Small intestine (tissue), 7 donors: ENCODE data around the gene RPS6KA3. TPM values are rescaled to one million over a fixed set of nuclear protein-coding genes. Genes with fewer than 3 reads are reported as not detected.
"Not testable (repeated sequence)": the region's sequence is repeated elsewhere in the genome, so short reads cannot be mapped to it uniquely, and the experiment has no call there.

Experiments used
- DNase-seq, 2 donors: peaks; one replicate each; pipeline versions ENCODE4 v3.0.0 to v3.0.0-alpha.2; 2013
- FAIRE-seq: peaks from 2 replicates; lab custom pipeline; 2012; peaks lifted over from hg19 to GRCh38; lab: Jason Lieb, UNC
- H3K27ac ChIP-seq, 3 donors: one replicate each; pipeline ENCODE4 v1.5.1; 2013; ENCODE audit warnings: low read length in 2 of 3, mild to moderate bottlenecking in 2 of 3, control low read depth in 1 of 3, inconsistent platforms in 1 of 3, low read depth in 1 of 3, moderate library complexity in 1 of 3
- H3K27me3 ChIP-seq, 3 donors: one replicate each; pipeline ENCODE4 v1.6.1; 2013; ENCODE audit warnings: low read length in 3 of 3, inconsistent platforms in 1 of 3; ENCODE audit not compliant: control insufficient read depth in 3 of 3, insufficient read depth in 3 of 3
- H3K36me3 ChIP-seq, 3 donors: one replicate each; pipeline ENCODE4 v1.6.1; 2013; ENCODE audit warnings: low read length in 3 of 3, inconsistent platforms in 1 of 3, low read depth in 1 of 3, mild to moderate bottlenecking in 1 of 3, moderate library complexity in 1 of 3; ENCODE audit not compliant: control insufficient read depth in 3 of 3, insufficient read depth in 2 of 3
- H3K4me1 ChIP-seq, 3 donors: one replicate each; pipeline ENCODE4 v1.6.1; 2013; ENCODE audit warnings: low read length in 2 of 3, inconsistent platforms in 1 of 3, low read depth in 1 of 3, mild to moderate bottlenecking in 1 of 3, moderate library complexity in 1 of 3; ENCODE audit not compliant: control insufficient read depth in 3 of 3, insufficient read depth in 2 of 3
- H3K4me3 ChIP-seq, 3 donors: one replicate each; pipeline ENCODE4 v1.5.1; 2013; ENCODE audit warnings: low read length in 3 of 3, control low read depth in 1 of 3, inconsistent platforms in 1 of 3, low read depth in 1 of 3, mild to moderate bottlenecking in 1 of 3, moderate library complexity in 1 of 3
- H3K9me3 ChIP-seq, 2 donors: one replicate each; pipeline ENCODE4 v1.6.1; 2013; ENCODE audit warnings: low read depth in 1 of 2, low read length in 1 of 2; ENCODE audit not compliant: control insufficient read depth in 2 of 2, insufficient read depth in 1 of 2
- WGBS, 3 donors: extraction: QIAGEN DNeasy Blood & Tissue Kit; methylation state at CpG; one replicate each; pipeline ENCODE4 v1.1.7; 2013; 5-methylcytosine and 5-hydroxymethylcytosine counted together
- polyA plus RNA-seq, 4 donors: library from polyadenylated mRNA; stranded (reverse) in 3 of 4; unstranded in 1 of 4; fragments of 200-250 nt in 3 of 4; fragments of 120-200 nt in 1 of 4; gene quantifications; one replicate each; pipeline versions ENCODE4 v1.2.1 to v1.2.3, GENCODE V29; 2013
- donor health status: healthy with polysubstance abuse.
- donor health status: control.
- donor health status: control.
- donor health status: Bipolar disorder and iron deficiency.
- donor health status: healthy.

The RPS6KA3 gene
- polyA plus RNA-seq, 4 donors: 11.1 to 55.5 (median 16.6) TPM

DNA sequence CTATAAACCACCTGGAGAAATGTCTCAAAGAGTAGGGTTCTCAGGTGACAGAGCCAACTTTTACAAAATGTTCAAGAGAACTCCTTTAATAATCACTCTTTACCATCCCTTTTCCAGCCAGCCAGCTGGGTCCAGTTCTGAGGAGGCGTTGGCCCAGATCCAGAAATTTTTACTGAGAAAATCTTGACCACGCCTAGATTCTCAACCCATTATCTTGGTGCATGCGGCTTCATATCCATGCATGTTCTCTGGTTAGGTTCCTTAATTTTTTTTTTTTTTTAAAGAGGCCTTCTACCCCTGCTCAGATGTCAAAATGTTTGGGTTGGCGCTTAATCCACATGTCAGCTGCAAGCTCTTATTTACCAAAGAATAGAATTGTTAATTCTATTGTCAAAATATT lies 138.0 kb downstream of the RPS6KA3 start:
- DNase-seq (no peak), FAIRE-seq (no peak)
- H3K9me3 ChIP-seq: no peaks in the 10 kb centered on the region
- H3K4me1 ChIP-seq: peaks cover 0 to 2% (median 0%) of the 10 kb centered on the region in 3 donors
- H3K27me3 ChIP-seq: no peaks in the 10 kb centered on the region
- no peak overlapping the region for H3K4me3 ChIP-seq
- H3K36me3 ChIP-seq: peaks cover 0 to 11% (median 3%) of the 10 kb centered on the region in 3 donors
- 60 to 74% (median 61%) methylated on average over 4 of the region's 4 CpGs for WGBS, 3 donors
- H3K27ac ChIP-seq: no peak overlapping the region

DNA sequence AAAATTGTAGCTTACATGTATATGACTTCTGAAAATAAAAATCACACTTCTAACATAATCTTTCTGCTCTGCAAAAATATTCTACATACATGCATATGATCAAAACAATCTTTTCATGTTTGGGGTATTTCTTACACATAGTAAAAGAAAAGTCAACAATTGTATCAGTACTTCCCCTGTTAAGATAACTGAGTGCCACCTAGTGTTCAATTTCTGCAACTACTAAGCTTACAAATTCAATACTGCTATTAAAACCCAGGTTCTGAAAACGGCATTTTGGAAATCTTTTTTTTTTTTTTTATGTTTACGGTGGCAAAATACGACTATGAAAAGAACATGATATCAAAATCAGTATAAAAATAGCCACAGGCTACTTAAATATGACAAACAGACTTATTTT lies 139.3 kb downstream of the RPS6KA3 start:
- H3K9me3 ChIP-seq, H3K36me3 ChIP-seq, DNase-seq, H3K4me3 ChIP-seq, H3K4me1 ChIP-seq, H3K27ac ChIP-seq, H3K27me3 ChIP-seq: not testable (repeated sequence)
- FAIRE-seq: peak; percentile 99
- WGBS, 3 donors: 0 to 9% (median 3%) methylated on average over 3 of the region's 3 CpGs

DNA sequence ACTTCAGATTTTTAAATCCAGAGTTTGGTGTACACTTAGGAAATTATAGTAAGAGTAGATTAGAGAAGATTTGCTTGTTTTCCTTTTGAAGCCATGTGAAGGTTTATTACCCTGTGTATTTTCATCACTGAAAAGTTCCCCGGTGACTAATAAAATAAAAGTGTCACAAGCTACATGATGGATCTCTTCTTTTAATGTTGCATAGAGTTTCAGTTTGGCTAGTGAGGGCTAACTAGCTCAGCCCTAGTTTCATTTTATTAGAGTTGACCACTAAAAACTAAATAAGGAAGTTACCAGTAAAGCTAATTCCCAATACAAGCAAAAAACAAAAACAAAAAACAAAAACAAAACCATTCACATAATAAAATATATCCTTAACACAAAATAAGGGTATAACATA lies 139.9 kb downstream of the RPS6KA3 start:
- WGBS, 3 donors: 33 to 54% (median 33%) methylated on average over 1 of the region's 1 CpG
- not testable (repeated sequence) for FAIRE-seq, H3K9me3 ChIP-seq, H3K27me3 ChIP-seq, H3K4me1 ChIP-seq, DNase-seq, H3K4me3 ChIP-seq, H3K36me3 ChIP-seq, H3K27ac ChIP-seq

GRCh38 chrX:20124964-20125363 lies 141.7 kb downstream of the RPS6KA3 start:
- DNase-seq: peak in 1 of 2 donors; percentile 33
- H3K36me3 ChIP-seq: peaks cover 0 to 2% (median 0%) of the 10 kb centered on the region in 3 donors
- H3K4me3 ChIP-seq: no peak overlapping the region
- no peak overlapping the region for H3K27ac ChIP-seq
- no peaks in the 10 kb centered on the region for H3K9me3 ChIP-seq
- H3K27me3 ChIP-seq: no peaks in the 10 kb centered on the region
- H3K4me1 ChIP-seq: peaks cover 0 to 2% (median 0%) of the 10 kb centered on the region in 3 donors
- FAIRE-seq: no peak

DNA sequence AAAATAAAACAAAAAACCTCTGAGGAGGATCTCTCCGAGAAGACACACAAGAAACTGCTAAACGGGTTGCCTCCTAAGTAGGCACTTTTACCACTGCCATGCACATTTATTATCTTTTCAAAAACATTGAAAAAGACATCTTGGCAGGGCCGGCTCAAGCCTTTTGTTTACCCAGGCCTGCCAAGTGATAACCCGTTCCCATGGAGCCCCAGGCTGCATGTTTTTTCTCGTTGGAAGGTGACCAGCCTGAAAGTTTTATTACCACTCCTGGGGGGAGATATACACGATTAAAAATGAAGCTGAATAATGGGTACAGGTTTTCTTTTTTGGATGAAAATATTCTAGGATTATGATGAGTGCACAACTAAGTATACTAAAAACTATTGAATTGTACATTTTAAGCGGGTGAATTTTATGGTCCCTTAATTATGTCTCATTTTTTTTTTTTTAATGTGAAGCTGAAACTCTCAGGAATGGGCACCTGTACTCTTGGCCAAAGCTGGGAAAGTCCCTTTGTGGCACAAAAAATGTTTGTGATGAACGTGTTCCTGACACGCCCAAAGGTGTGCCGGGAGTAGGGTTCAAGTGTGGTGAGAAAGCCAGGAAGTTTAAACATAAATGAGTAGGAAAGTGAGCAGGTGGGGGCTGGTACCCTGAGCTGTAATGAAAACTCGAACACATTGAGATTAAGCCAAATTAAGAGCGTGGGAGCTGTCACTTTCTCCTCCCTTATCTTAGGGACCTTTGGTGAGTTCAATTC lies 148.5 kb downstream of the RPS6KA3 start:
- no peaks in the 10 kb centered on the region for H3K36me3 ChIP-seq
- peaks cover 4 to 13% (median 4%) of the 10 kb centered on the region in 3 donors for H3K27me3 ChIP-seq
- H3K27ac ChIP-seq: no peak overlapping the region
- 8 to 34% (median 22%) methylated on average over 11 to 12 of the region's 12 CpGs for WGBS, 3 donors
- H3K4me3 ChIP-seq: no peak overlapping the region
- H3K4me1 ChIP-seq: no peaks in the 10 kb centered on the region
- peaks cover 0 to 7% of the 10 kb centered on the region in 2 donors for H3K9me3 ChIP-seq
- DNase-seq (peak; percentile 17 to 37), FAIRE-seq (no peak)

DNA sequence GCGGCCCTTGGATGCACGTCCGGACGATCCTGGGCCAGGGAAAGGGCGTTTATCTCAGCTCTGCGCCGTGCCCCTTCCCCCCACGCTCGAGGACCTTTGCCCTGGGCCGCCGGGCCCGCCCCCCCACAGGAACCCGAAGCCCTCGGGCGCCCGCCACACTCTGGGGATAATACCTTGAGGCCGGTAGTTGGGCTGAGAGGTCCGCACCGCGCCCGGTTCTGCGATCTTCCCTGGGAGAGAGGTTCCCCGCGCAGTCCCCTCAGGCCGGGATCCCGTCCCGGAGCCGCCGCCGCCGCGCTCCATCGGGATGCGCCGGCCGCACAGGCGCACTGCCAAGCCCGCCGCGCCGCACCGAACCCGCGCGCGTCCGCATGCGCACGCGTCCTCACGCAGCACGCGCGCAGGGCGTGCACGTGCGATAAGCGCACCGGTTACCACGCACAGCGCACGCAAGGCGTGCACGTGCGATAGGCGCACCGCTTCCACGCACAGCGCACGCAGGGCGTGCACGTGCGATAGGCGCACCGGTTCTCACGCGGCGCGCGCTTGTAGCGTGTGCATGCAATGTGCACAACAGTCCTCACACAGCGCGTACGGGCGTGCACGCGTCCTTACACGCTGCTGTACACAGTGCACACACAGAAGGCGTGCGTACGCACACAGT lies 150.0 kb downstream of the RPS6KA3 start, which contains the start of gene MAP7D2:
Gene MAP7D2, minus strand, starts transcription at position 331 of the 664 bp plus-strand sequence. Its CDS starts 28 bp downstream, at position 303.
- Histone ChIP-seq H3K4me3 (peak within 1 kb of the TSS in 2 of 3 donors; percentile 27 to 42), H3K9me3 (peaks cover 0 to 7% of the 10 kb centered on the region in 2 donors), H3K27ac (no peak within 1 kb of the TSS), H3K36me3 (no peaks in the 10 kb centered on the region), H3K4me1 (no peaks in the 10 kb centered on the region), H3K27me3 (peaks cover 4 to 13% (median 4%) of the 10 kb centered on the region in 3 donors)
- WGBS, 3 donors: 16 to 53% (median 29%) methylated on average over 51 to 91 of the region's 91 CpGs
- DNase-seq: peak in 1 of 2 donors; percentile 39
- FAIRE-seq: no peak

DNA sequence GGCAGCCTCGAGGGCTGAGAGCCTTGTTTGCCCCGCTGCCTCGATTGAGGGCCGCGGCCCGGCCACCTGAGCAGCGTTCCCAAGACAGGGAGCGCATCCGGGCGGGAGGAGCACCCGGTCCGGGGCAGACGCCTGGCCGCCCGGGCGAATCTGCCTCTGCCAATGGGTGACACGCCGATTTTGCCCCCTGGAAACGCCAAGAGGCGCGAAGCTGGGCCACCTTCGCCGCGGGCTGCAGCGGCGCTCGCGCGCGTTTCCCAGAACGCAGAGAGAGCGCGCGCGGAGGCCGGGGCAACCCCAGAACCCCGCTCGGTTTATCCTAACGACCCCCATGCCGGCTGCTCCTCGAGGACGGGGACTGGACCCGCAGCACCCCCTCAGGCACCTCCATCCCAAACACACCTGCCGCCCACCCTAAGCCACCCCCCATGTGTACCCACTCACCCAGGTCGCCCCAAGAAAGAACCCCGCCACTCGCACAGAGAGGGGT lies 150.6 kb downstream of the RPS6KA3 start:
- Histone ChIP-seq H3K4me1 (no peaks in the 10 kb centered on the region), H3K36me3 (no peaks in the 10 kb centered on the region), H3K27me3 (peaks cover 4 to 13% (median 4%) of the 10 kb centered on the region in 3 donors), H3K9me3 (peaks cover 0 to 7% of the 10 kb centered on the region in 2 donors), H3K4me3 (peak overlapping the region in 2 of 3 donors; percentile 27 to 42), H3K27ac (no peak overlapping the region)
- WGBS, 3 donors: 7 to 50% (median 27%) methylated on average over 18 to 46 of the region's 47 CpGs
- DNase-seq: peak in 1 of 2 donors; percentile 14
- FAIRE-seq: no peak

- no peak overlapping the region for H3K27ac ChIP-seq
- whole genome bisulfite sequencing, 3 donors: 88 to 94% (median 89%) methylated on average over 12 to 14 of the region's 14 CpGs
Observed at GRCh38 chrX:20112022-20112774, 154.5 kb downstream of the RPS6KA3 start.

More at GRCh38 chrX:20112022-20112774, 154.5 kb downstream of the RPS6KA3 start:
- no peaks in the 10 kb centered on the region for H3K4me1 ChIP-seq
- no peak overlapping the region for H3K4me3 ChIP-seq
- FAIRE-seq (no peak), DNase-seq (no peak)
- peaks cover 4 to 8% (median 4%) of the 10 kb centered on the region in 3 donors for H3K27me3 ChIP-seq
- no peaks in the 10 kb centered on the region for H3K9me3 ChIP-seq
- H3K36me3 ChIP-seq: no peaks in the 10 kb centered on the region
